Measurements from ENCODE around the gene UQCRH. TPM values are rescaled to one million over a fixed set of nuclear protein-coding genes. Genes with fewer than 3 reads are reported as not detected.

Gene UQCRH
- total RNA-seq, 1 donor = 202 TPM

DNA sequence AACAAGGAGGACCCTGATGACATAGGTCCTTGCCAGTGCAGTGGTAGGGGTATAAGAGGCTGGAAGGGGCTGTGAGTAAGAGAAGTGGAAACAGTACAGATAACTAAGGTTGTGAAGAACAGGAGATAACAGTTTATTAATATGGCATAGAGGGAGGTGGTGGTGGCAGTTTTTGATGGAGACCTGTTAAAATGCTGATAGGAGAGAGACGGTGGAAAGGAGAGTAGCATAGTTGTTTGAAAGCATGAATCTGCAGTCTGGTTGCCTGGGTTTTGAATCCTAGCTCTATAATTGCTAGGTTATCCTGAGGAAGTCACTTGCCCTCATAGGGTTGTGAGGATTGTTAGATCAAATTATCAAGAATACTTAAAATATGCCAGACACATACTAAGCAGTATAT, 19.4 kb upstream of the UQCRH start:
- no peak overlapping the region for H3K4me2 ChIP-seq (ENCODE audit: insufficient read depth, low read length)
- TF ChIP-seq, protein P1, sequence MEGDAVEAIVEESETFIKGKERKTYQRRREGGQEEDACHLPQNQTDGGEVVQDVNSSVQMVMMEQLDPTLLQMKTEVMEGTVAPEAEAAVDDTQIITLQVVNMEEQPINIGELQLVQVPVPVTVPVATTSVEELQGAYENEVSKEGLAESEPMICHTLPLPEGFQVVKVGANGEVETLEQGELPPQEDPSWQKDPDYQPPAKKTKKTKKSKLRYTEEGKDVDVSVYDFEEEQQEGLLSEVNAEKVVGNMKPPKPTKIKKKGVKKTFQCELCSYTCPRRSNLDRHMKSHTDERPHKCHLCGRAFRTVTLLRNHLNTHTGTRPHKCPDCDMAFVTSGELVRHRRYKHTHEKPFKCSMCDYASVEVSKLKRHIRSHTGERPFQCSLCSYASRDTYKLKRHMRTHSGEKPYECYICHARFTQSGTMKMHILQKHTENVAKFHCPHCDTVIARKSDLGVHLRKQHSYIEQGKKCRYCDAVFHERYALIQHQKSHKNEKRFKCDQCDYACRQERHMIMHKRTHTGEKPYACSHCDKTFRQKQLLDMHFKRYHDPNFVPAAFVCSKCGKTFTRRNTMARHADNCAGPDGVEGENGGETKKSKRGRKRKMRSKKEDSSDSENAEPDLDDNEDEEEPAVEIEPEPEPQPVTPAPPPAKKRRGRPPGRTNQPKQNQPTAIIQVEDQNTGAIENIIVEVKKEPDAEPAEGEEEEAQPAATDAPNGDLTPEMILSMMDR (IDR thresholded peaks at IDR 0.05; ENCODE audit: extremely low read depth, low read depth, low read length) = no peak
- H3K4me3 ChIP-seq (ENCODE audit: insufficient read depth, low read length) = no peak overlapping the region
- peaks cover 21% of the 10 kb centered on the region for H4K20me1 ChIP-seq (ENCODE audit: insufficient read depth, low read length)
- H3K27ac ChIP-seq (ENCODE audit: low read depth, low read length) = peak overlapping the region; percentile 1
- H2AFZ ChIP-seq (ENCODE audit: low read length) = no peak overlapping the region
- peaks cover 16% of the 10 kb centered on the region for H3K4me1 ChIP-seq (ENCODE audit: insufficient read depth, low read length)
- H3K79me2 ChIP-seq (ENCODE audit: insufficient read depth, low read length) = peaks cover 26% of the 10 kb centered on the region
- DNase-seq (ENCODE audit: insufficient read length, low spot score, missing footprints) = peak; percentile 5
- no peaks in the 10 kb centered on the region for H3K27me3 ChIP-seq (ENCODE audit: insufficient read depth, low read length)
- no peaks in the 10 kb centered on the region for H3K9me3 ChIP-seq (ENCODE audit: low read depth, low read length)
- H3K36me3 ChIP-seq (ENCODE audit: insufficient read depth, low read length) = peaks cover 78% of the 10 kb centered on the region

GRCh38 chr1:46284597-46285564, 18.6 kb upstream of the UQCRH start:
- H3K27ac ChIP-seq (ENCODE audit: low read depth, low read length) = peak overlapping the region; percentile 52
- no peak overlapping the region for H3K4me2 ChIP-seq (ENCODE audit: insufficient read depth, low read length)
- H4K20me1 ChIP-seq (ENCODE audit: insufficient read depth, low read length) = peaks cover 24% of the 10 kb centered on the region

DNA sequence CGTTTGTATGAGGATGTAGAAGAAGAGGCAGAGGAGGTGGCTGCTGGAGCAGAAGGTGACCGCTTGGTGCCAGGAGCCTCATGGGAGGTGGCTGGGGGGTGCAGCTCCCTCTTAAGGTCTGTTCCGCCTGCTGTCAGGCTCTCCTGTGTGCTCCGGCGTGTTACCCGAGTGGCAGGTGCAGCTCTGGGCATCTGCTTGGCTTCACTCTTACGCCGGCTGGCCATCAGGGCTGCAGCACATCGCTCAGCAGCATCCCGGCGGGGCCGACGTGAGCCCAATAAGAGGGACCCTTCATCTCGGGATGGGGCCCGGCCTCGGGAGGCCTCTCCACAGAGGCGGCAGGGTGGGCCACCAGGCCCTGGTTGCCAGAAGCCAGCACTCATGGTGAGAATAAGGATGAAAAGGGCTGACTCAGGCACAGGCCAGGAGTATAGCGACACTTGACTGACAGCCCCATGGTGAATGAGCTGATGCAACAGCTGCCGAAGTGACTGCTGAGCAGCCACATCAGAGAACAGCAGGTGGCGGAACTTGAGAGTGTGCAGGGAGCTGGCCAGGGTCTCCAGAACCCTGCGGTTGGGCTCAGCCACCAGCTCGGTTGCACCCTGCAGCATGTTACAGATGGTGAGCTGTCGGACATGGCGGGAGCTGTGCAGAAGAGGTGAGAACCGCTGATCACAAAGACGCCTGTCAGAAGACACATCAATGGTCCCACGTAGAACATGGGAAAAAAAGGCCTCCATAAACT, 17.6 kb upstream of the UQCRH start:
- peaks cover 22% of the 10 kb centered on the region for H3K4me1 ChIP-seq (ENCODE audit: insufficient read depth, low read length)
- H3K4me2 ChIP-seq (ENCODE audit: insufficient read depth, low read length) = no peak overlapping the region
- peaks cover 73% of the 10 kb centered on the region for H3K36me3 ChIP-seq (ENCODE audit: insufficient read depth, low read length)
- TF ChIP-seq, protein P1 (IDR thresholded peaks at IDR 0.05; ENCODE audit: extremely low read depth, low read depth, low read length) = no peak
- H3K4me3 ChIP-seq (ENCODE audit: insufficient read depth, low read length) = no peak overlapping the region
- no peaks in the 10 kb centered on the region for H3K9me3 ChIP-seq (ENCODE audit: low read depth, low read length)
- peaks cover 24% of the 10 kb centered on the region for H4K20me1 ChIP-seq (ENCODE audit: insufficient read depth, low read length)
- DNase-seq (ENCODE audit: insufficient read length, low spot score, missing footprints) = peak; percentile 30
- H3K27ac ChIP-seq (ENCODE audit: low read depth, low read length) = no peak overlapping the region
- no peak overlapping the region for H2AFZ ChIP-seq (ENCODE audit: low read length)
- H3K27me3 ChIP-seq (ENCODE audit: insufficient read depth, low read length) = no peaks in the 10 kb centered on the region
- peaks cover 28% of the 10 kb centered on the region for H3K79me2 ChIP-seq (ENCODE audit: insufficient read depth, low read length)

More at GRCh38 chr1:46284597-46285564, 18.6 kb upstream of the UQCRH start:
- no peak overlapping the region for H2AFZ ChIP-seq (ENCODE audit: low read length)
- no peaks in the 10 kb centered on the region for H3K9me3 ChIP-seq (ENCODE audit: low read depth, low read length)
- TF ChIP-seq, protein P1 (IDR thresholded peaks at IDR 0.05; ENCODE audit: extremely low read depth, low read depth, low read length) = no peak
- no peaks in the 10 kb centered on the region for H3K27me3 ChIP-seq (ENCODE audit: insufficient read depth, low read length)
- no peak overlapping the region for H3K4me3 ChIP-seq (ENCODE audit: insufficient read depth, low read length)
- H3K79me2 ChIP-seq (ENCODE audit: insufficient read depth, low read length) = peaks cover 28% of the 10 kb centered on the region
- peak; percentile 36 for DNase-seq (ENCODE audit: insufficient read length, low spot score, missing footprints)
- peaks cover 77% of the 10 kb centered on the region for H3K36me3 ChIP-seq (ENCODE audit: insufficient read depth, low read length)
- peaks cover 22% of the 10 kb centered on the region for H3K4me1 ChIP-seq (ENCODE audit: insufficient read depth, low read length)

All from osteoblast (primary cell).